Measurements from ENCODE around the gene PIEZO1.

DNA sequence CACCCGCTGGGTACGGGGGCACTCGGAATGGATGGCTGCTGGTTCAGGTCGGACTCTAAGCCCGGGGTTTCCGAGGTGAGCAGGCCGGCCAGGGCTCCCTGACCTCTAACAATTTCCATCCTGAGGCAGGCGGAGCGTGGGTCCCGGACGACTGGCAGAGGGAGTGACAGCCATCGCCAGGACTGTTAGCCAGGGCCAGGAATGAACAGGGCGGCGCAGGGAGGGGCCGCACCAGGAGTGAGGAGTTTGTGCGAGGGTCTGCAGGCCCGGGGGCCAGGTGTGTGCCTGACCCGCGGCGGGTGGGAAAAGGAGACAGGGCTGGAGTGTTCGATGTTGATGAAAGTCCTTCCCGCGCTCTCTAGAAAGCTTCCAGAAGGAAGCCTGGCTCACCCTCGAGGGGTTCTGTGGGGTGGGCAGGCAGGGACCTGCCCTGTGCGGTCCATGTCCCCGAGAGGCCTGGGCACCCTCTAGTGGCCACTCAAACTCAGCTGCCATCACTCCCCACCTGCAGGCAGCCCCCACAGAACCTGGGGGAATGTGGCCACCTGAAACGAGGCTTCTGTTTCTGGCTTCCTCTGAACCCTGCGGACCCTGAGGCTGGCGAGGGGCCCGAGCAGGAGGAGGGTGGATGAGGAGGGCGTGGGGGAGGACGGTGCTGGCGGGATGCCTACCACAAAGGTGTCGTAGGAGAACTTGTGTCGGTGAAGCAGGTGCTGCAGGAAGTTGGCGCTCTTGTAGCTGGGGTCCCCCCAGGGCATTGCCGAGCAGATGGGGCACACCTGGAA is 87.0 kb downstream of the PIEZO1 start:
- TF ChIP-seq POLR2AphosphoS5 (IDR thresholded peaks at IDR 0.05; ENCODE audit: borderline replicate concordance, low read depth, low read length) (no peak), EZH2 (IDR thresholded peaks at IDR 0.05) (no peak), FOXP2 (optimal IDR thresholded peaks at IDR 0.05; ENCODE audit: control extremely low read depth, extremely low read length, insufficient read depth) (no peak)

All from SK-N-MC (cell line).